ENCODE results near the gene PCDHGA2.

- TF ChIP-seq CTCF (conservative IDR thresholded peaks at IDR 0.05; ENCODE audit: low read depth in 2 of 2): peak; percentile 72 to 74
- no peak for TF ChIP-seq CREB1 (CRISPR knock-in tag; IDR thresholded peaks at IDR 0.05; ENCODE audit: low read depth)
- no peak for TF ChIP-seq POLR2AphosphoS5 (IDR thresholded peaks at IDR 0.05; ENCODE audit: low read depth)
- TF ChIP-seq EZH2 (IDR thresholded peaks at IDR 0.05; ENCODE audit: low read depth, unreplicated experiment): no peak
- no peak for TF ChIP-seq NANOG (IDR thresholded peaks at IDR 0.05; ENCODE audit: borderline replicate concordance)
- TF ChIP-seq REST (IDR thresholded peaks at IDR 0.05; ENCODE audit: unreplicated experiment): no peak
These were observed 4.8 kb downstream of the PCDHGA2 start, which contains the start of gene PCDHGA3 for GRCh38 chr5:141343242-141343952.

Measured in GM23338 (cell line).